Measurements from ENCODE around the gene MROH2A.

MROH2A gene

GRCh38 chr2:233821196-233821595 lies 43.1 kb downstream of the MROH2A start:
- no peak for DNase-seq

- DNase-seq, result no peak
Observed at GRCh38 chr2:233821709-233822100, 43.6 kb downstream of the MROH2A start.

- no peak for DNase-seq
Observed at GRCh38 chr2:233822101-233822771, 44.1 kb downstream of the MROH2A start.

- DNase-seq, result no peak
Observed at GRCh38 chr2:233822781-233823730, 44.9 kb downstream of the MROH2A start.

GRCh38 chr2:233823731-233824121 lies 45.6 kb downstream of the MROH2A start:
- no peak for DNase-seq

GRCh38 chr2:233824373-233824772 lies 46.2 kb downstream of the MROH2A start:
- no peak for DNase-seq

- DNase-seq, result no peak
Observed at GRCh38 chr2:233828546-233829192, 50.5 kb downstream of the MROH2A start.

GRCh38 chr2:233829193-233830110 lies 51.3 kb downstream of the MROH2A start:
- no peak for DNase-seq

GRCh38 chr2:233830111-233830802 lies 52.1 kb downstream of the MROH2A start:
- no peak for DNase-seq

- DNase-seq, result no peak
Observed at GRCh38 chr2:233831011-233831721, 53.0 kb downstream of the MROH2A start.

- DNase-seq, result no peak
Observed at GRCh38 chr2:233831861-233832260, 53.7 kb downstream of the MROH2A start.

- DNase-seq, result no peak
Observed at GRCh38 chr2:233832414-233832813, 54.3 kb downstream of the MROH2A start.

- DNase-seq, result no peak
Observed at GRCh38 chr2:233832869-233833311, 54.8 kb downstream of the MROH2A start.

GRCh38 chr2:233833345-233833744 lies 55.2 kb downstream of the MROH2A start:
- DNase-seq, result no peak

GRCh38 chr2:233835230-233836186 lies 57.4 kb downstream of the MROH2A start:
- DNase-seq, result no peak

GRCh38 chr2:233836359-233836758 lies 58.2 kb downstream of the MROH2A start:
- no peak for DNase-seq

- DNase-seq, result no peak
Observed at GRCh38 chr2:233837694-233838229, 59.6 kb downstream of the MROH2A start.

GRCh38 chr2:233838251-233838650 lies 60.1 kb downstream of the MROH2A start:
- DNase-seq, result no peak

GRCh38 chr2:233838726-233839446 lies 60.8 kb downstream of the MROH2A start:
- no peak for DNase-seq
